Suprapubic skin (tissue), 4 donors: ENCODE results near the gene OGA. TPM values are rescaled to one million over a fixed set of nuclear protein-coding genes. Genes with fewer than 3 reads are reported as not detected.

Source experiments
- DNase-seq, 2 donors: peaks; one replicate each; pipeline ENCODE4 v3.0.0-alpha.2; 2019; ENCODE audit warnings: low spot score in 2 of 2
- H3K27ac ChIP-seq: fragments of 200-600 bp; sonication (generic); one replicate; pipeline ENCODE4 v1.5.1; 2019
- H3K27me3 ChIP-seq: fragments of 200-600 bp; sonication (generic); one replicate; pipeline ENCODE4 v1.5.1; 2019
- H3K36me3 ChIP-seq: fragments of 200-600 bp; sonication (generic); one replicate; pipeline ENCODE4 v1.5.1; 2019
- H3K4me1 ChIP-seq: fragments of 200-600 bp; sonication (generic); one replicate; pipeline ENCODE4 v1.5.1; 2019
- H3K4me3 ChIP-seq: fragments of 200-600 bp; sonication (generic); one replicate; pipeline ENCODE4 v1.5.1; 2019; ENCODE audit warnings: mild to moderate bottlenecking
- H3K9me3 ChIP-seq: fragments of 200-600 bp; sonication (generic); one replicate; pipeline ENCODE4 v1.5.1; 2019
- CTCF ChIP-seq, 2 donors: fragments of 200-600 bp in 1 of 2; fragments of 450-650 bp in 1 of 2; sonication (generic) in 1 of 2; IDR thresholded peaks; one replicate each; pipeline ENCODE4 v1.5.1; 2016 to 2019; ENCODE audit warnings: antibody characterized with exemption in 2 of 2, mild to moderate bottlenecking in 1 of 2, moderate library complexity in 1 of 2
- EP300 ChIP-seq: sonication (generic); formaldehyde crosslinking; IDR thresholded peaks from one replicate; pipeline ENCODE4 v1.6.1; 2017; ENCODE audit warnings: antibody characterized with exemption
- POLR2A ChIP-seq, 2 donors: fragments of 450-650 bp; IDR thresholded peaks; one replicate each; pipeline ENCODE4 v1.6.1; 2017; ENCODE audit warnings: antibody characterized with exemption in 2 of 2, mild to moderate bottlenecking in 2 of 2, moderate library complexity in 2 of 2
- POLR2AphosphoS5 ChIP-seq, 3 donors: sonication (generic); formaldehyde crosslinking; IDR thresholded peaks; one replicate each; pipeline ENCODE4 v1.6.1; 2017; ENCODE audit warnings: antibody characterized with exemption in 3 of 3
- WGBS: methylation state at CpG from one replicate; pipeline ENCODE4 v1.1.5; 2018; 5-methylcytosine and 5-hydroxymethylcytosine counted together
- total RNA-seq, 4 donors: library from RNA; depleted of rRNA; stranded (reverse); fragments of >200 nt; gene quantifications; one replicate each; pipeline ENCODE4 v1.1.0, GENCODE V29; 2016

Gene OGA
- 100 to 1,000 TPM in 3 of 4 donors, 10 to 100 TPM in 1; 90.2 to 423 (median 131) TPM for total RNA-seq

- peak; percentile 99 for DNase-seq
- H3K27me3 ChIP-seq, result no peaks in the 10 kb centered on the region
- peak within 1 kb of the TSS; percentile 90 for H3K27ac ChIP-seq
- H3K9me3 ChIP-seq, result no peaks in the 10 kb centered on the region
- peaks cover 35% of the 10 kb centered on the region for H3K4me1 ChIP-seq
- H3K4me3 ChIP-seq, result peak within 1 kb of the TSS; percentile 76
- no peaks in the 10 kb centered on the region for H3K36me3 ChIP-seq
- TF ChIP-seq POLR2A (IDR thresholded peaks at IDR 0.05) (peak; percentile 85 to 93), EP300 (no peak), POLR2AphosphoS5 (IDR thresholded peaks at IDR 0.05) (peak in 2 of 3 donors; percentile 93 to 96)
- under 1% methylated on average over 45 of the region's 47 CpGs for WGBS
These were observed at the start of gene OGA for GRCh38 chr10:101818119-101818871. TSS of gene OGA (minus strand) at chr10:101818444. CDS start at chr10:101818022, 422 bp downstream.

- TF ChIP-seq POLR2A (IDR thresholded peaks at IDR 0.05), result no peak
- no peak for TF ChIP-seq POLR2AphosphoS5 (IDR thresholded peaks at IDR 0.05)
- no peak for TF ChIP-seq EP300
- no peak for TF ChIP-seq CTCF (IDR thresholded peaks at IDR 0.05)
- Histone ChIP-seq H3K9me3 (no peaks in the 10 kb centered on the region), H3K4me1 (no peaks in the 10 kb centered on the region), H3K27ac (no peak overlapping the region), H3K36me3 (peaks cover 2% of the 10 kb centered on the region), H3K4me3 (no peak overlapping the region), H3K27me3 (no peaks in the 10 kb centered on the region)
- WGBS, result 36% methylated on average over 1 of the region's 1 CpG
- no peak for DNase-seq
These were observed 49.7 kb upstream of the OGA start for GRCh38 chr10:101867931-101868330.

DNA sequence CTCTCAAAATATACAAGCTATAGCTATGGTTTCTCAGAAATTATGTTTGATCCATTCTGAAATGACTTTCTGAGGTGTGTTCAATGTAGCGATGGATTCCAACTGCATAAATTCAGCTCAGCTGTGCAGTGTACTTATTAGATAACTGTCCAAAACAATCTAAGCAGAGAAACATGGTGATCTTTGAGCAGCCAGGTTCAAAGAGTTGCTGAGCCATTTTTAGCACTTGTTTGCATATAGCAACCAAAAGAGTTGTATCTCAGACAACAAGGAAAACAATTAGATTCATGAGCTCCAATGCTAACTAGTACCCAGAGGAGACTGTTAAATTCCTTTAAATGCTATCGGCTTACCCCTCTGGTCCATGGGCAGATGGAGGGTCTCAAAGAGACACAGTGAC, 41.3 kb upstream of the OGA start:
- no peak overlapping the region for H3K4me3 ChIP-seq
- DNase-seq, result no peak
- no peak overlapping the region for H3K27ac ChIP-seq
- H3K4me1 ChIP-seq, result no peaks in the 10 kb centered on the region
- H3K27me3 ChIP-seq, result no peaks in the 10 kb centered on the region
- peaks cover 7% of the 10 kb centered on the region for H3K36me3 ChIP-seq
- WGBS, result 96% methylated on average over 2 of the region's 2 CpGs
- H3K9me3 ChIP-seq, result no peaks in the 10 kb centered on the region
- TF ChIP-seq EP300 (no peak), CTCF (IDR thresholded peaks at IDR 0.05) (no peak), POLR2AphosphoS5 (IDR thresholded peaks at IDR 0.05) (no peak), POLR2A (IDR thresholded peaks at IDR 0.05) (no peak)

- no peaks in the 10 kb centered on the region for H3K27me3 ChIP-seq
- 85% methylated on average over 3 of the region's 3 CpGs for WGBS
- TF ChIP-seq EP300 (no peak), POLR2AphosphoS5 (IDR thresholded peaks at IDR 0.05) (no peak), POLR2A (IDR thresholded peaks at IDR 0.05) (no peak), CTCF (IDR thresholded peaks at IDR 0.05) (no peak)
- peaks cover 7% of the 10 kb centered on the region for H3K36me3 ChIP-seq
- no peak overlapping the region for H3K27ac ChIP-seq
- no peak for DNase-seq
- H3K9me3 ChIP-seq, result no peaks in the 10 kb centered on the region
- no peaks in the 10 kb centered on the region for H3K4me1 ChIP-seq
- no peak overlapping the region for H3K4me3 ChIP-seq
These were observed 40.7 kb upstream of the OGA start for GRCh38 chr10:101858723-101859500.

DNA sequence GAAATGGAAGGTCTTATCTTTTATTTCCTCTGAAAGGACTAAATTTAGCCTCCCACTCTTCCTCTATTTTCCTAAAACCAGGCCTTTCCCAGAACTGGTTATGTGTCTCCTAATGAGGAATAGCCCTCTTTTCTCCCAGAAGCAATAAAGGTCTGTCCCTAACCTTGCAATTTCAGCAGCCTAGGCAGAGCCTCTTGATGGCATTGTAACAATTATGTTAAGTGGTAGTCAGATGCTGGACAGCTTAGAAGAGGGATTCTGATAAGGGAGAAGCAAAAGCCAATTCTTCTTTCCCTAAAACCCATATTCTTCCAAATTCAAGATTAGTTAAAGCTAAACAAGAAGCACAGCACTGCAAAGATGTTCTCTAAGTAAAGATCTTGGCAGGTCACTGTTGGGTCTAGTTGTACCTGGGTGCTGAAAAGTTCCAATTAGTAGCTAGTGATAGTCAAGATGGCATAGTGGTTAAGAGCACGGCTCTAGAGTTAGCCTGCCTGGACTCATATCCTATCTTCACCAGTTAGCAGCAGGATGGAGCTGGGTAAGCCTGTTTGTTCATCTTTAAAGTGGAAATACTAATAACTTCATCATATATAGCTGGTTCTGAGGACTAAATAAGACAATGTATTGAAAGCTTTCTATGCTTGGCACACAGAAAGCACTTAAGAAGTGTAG, 39.7 kb upstream of the OGA start:
- no peak overlapping the region for H3K4me3 ChIP-seq
- 100% methylated on average over 1 of the region's 1 CpG for WGBS
- no peaks in the 10 kb centered on the region for H3K9me3 ChIP-seq
- no peak for DNase-seq
- H3K4me1 ChIP-seq, result no peaks in the 10 kb centered on the region
- H3K36me3 ChIP-seq, result peaks cover 7% of the 10 kb centered on the region
- no peaks in the 10 kb centered on the region for H3K27me3 ChIP-seq
- TF ChIP-seq POLR2A (IDR thresholded peaks at IDR 0.05) (no peak), CTCF (IDR thresholded peaks at IDR 0.05) (no peak), EP300 (no peak), POLR2AphosphoS5 (IDR thresholded peaks at IDR 0.05) (no peak)
- H3K27ac ChIP-seq, result no peak overlapping the region
